K562 (cell line): ENCODE measurements around the gene PPAT. TPM values are rescaled to one million over a fixed set of nuclear protein-coding genes. Genes with fewer than 3 reads are reported as not detected.
A peak's percentile ranks its signal among the peaks of the same experiment; 100 is the strongest.

Experiments
- ATF3 ChIP-seq, 2 experiments: fragments of 450-650 bp in 1 of 2; sonication (generic) in 1 of 2; formaldehyde crosslinking in 1 of 2; IDR thresholded peaks in 1 of 2; conservative IDR thresholded peaks in 1 of 2; 2 replicates each; pipeline versions ENCODE4 v1.6.1 to v1.8.1; 2016 to 2023; ENCODE audit warnings: mild to moderate bottlenecking in 2 of 2, moderate library complexity in 2 of 2, inconsistent platforms in 1 of 2, missing genetic modification reagents in 1 of 2
- BACH1 ChIP-seq: fragments of 200-800 bp; sonication (Bioruptor generic); IDR thresholded peaks from 2 replicates; pipeline ENCODE4 v1.6.1; 2016; ENCODE audit warnings: missing genetic modification characterization, missing compliant biosample characterization
- CBX8 ChIP-seq: fragments of 200-600 bp; sonication (generic); IDR thresholded peaks from 2 replicates; pipeline ENCODE4 v1.6.1; 2012; ENCODE audit warnings: borderline replicate concordance, mixed run types, low read depth, mild to moderate bottlenecking, moderate library complexity, mixed read lengths, low read length, control low read depth, inconsistent platforms; ENCODE audit not compliant: poor library complexity, severe bottlenecking; ENCODE audit errors: extremely low read depth
- ESRRB ChIP-seq: fragments of 250-450 bp; sonication (Bioruptor Pico); IDR thresholded peaks from 2 replicates; pipeline ENCODE4 v1.5.0; 2020; ENCODE audit warnings: mild to moderate bottlenecking, moderate library complexity, borderline replicate concordance
- ILK ChIP-seq: fragments of 450-650 bp; IDR thresholded peaks from 2 replicates; pipeline ENCODE4 v1.6.1; 2016; ENCODE audit warnings: missing genetic modification characterization, low read depth, mild to moderate bottlenecking, missing compliant biosample characterization, moderate library complexity, borderline replicate concordance
- KDM1A ChIP-seq, 2 experiments: fragments of 450-650 bp; IDR thresholded peaks; 2 replicates each; pipeline ENCODE4 v1.6.1; 2016; ENCODE audit warnings: mild to moderate bottlenecking in 2 of 2
- MECOM ChIP-seq: fragments of 250-450 bp; sonication (Bioruptor Pico); IDR thresholded peaks from 2 replicates; pipeline ENCODE4 v1.8.0; 2022; ENCODE audit warnings: inconsistent platforms
- MYBL2 ChIP-seq, 2 experiments: fragments of 450-650 bp in 1 of 2; sonication (generic) in 1 of 2; formaldehyde crosslinking in 1 of 2; IDR thresholded peaks; 2 replicates each; pipeline versions ENCODE4 v1.6.1 to v1.8.1; 2017 to 2022; ENCODE audit warnings: borderline replicate concordance in 1 of 2, inconsistent platforms in 1 of 2, low read depth in 1 of 2, mild to moderate bottlenecking in 1 of 2, missing genetic modification reagents in 1 of 2, moderate library complexity in 1 of 2
- NCOA4 ChIP-seq: fragments of 450-650 bp; IDR thresholded peaks from 2 replicates; pipeline ENCODE4 v1.6.1; 2018; ENCODE audit warnings: mild to moderate bottlenecking; ENCODE audit not compliant: partially characterized antibody
- NR2C2 ChIP-seq, 2 experiments: fragments of 200-800 bp in 1 of 2; sonication (Bioruptor generic) in 1 of 2; sonication (generic) in 1 of 2; formaldehyde crosslinking in 1 of 2; IDR thresholded peaks; 2 replicates each; pipeline versions ENCODE4 v1.6.1 to v1.8.0; 2016 to 2022; ENCODE audit warnings: mild to moderate bottlenecking in 1 of 2, missing compliant biosample characterization in 1 of 2, missing genetic modification characterization in 1 of 2, missing genetic modification reagents in 1 of 2
- PKNOX1 ChIP-seq: fragments of 450-650 bp; IDR thresholded peaks from 2 replicates; pipeline ENCODE4 v1.6.1; 2016
- TAF15 ChIP-seq: fragments of 200-400 bp; formaldehyde crosslinking; IDR thresholded peaks from 2 replicates; pipeline ENCODE4 v1.6.1; 2017; ENCODE audit warnings: mild to moderate bottlenecking, low read depth, low read length, moderate library complexity
- ZC3H8 ChIP-seq: fragments of 450-650 bp; IDR thresholded peaks from 2 replicates; pipeline ENCODE4 v1.6.1; 2017
- ZNF174 ChIP-seq: fragments of 250-450 bp; sonication (Bioruptor Pico); IDR thresholded peaks from 2 replicates; pipeline ENCODE4 v1.4.0; 2020; ENCODE audit warnings: mild to moderate bottlenecking
- ZNF316 ChIP-seq: fragments of 450-650 bp; IDR thresholded peaks from 2 replicates; pipeline ENCODE4 v1.6.1; 2016
- ZNF431 ChIP-seq: sonication (generic); formaldehyde crosslinking; IDR thresholded peaks from 2 replicates; pipeline ENCODE4 v1.8.0; 2022; ENCODE audit warnings: mild to moderate bottlenecking, missing genetic modification reagents
- polyA plus RNA-seq, 8 experiments: library from polyadenylated mRNA; depleted of rRNA in 4 of 8; stranded (reverse) in 5 of 8; unstranded in 3 of 8; fragments of >200 nt; fragmentation: Nextera tagmentation in 2 of 8; fragmentation: Illumina TruSeq in 1 of 8; extraction: Ambion mirVana in 2 of 8; extraction: Trizol in 1 of 8; gene quantifications; 2 replicates each; pipeline versions ENCODE4 v1.2.1 to v1.2.3, GENCODE V29; 2011 to 2014; ENCODE audit warnings: inconsistent platforms in 1 of 8, missing spikeins in 1 of 8
- total RNA-seq, 7 experiments: library from RNA; depleted of rRNA in 6 of 7; stranded (reverse); fragments of >200 nt in 6 of 7; fragmentation: Illumina TruSeq in 2 of 7; extraction: Trizol in 2 of 7; gene quantifications; 2 replicates each; pipeline versions ENCODE4 v1.2.1 to v1.2.3, GENCODE V29; 2011 to 2021; ENCODE audit warnings: low replicate concordance in 1 of 7

Gene PPAT
- total and polyA plus RNA-seq, 9 of the 15 experiments (the other 6 are each of a cell fraction or from before 2014, with no cell fraction given), result 36.2 to 75.8 (median 55.5) TPM

GRCh38 chr4:56410247-56411062, 25.0 kb downstream of the PPAT start (continued):
- TF ChIP-seq ATF3 (IDR thresholded peaks at IDR 0.05) (peak; percentile 51; the same call in 1 of the 2 replicates), ATF3 (CRISPR knock-in tag; conservative IDR thresholded peaks at IDR 0.05) (no peak), ZNF316 (0 out of 2 replicates have a peak, but pooled peaks have one; percentile 17), ILK (tag) (no peak), ESRRB (CRISPR knock-in tag) (no peak), NR2C2 (CRISPR knock-in tag; IDR thresholded peaks at IDR 0.05) (no peak), NR2C2 (tag; IDR thresholded peaks at IDR 0.05) (peak; percentile 87), CBX8 (no peak), NCOA4 (no peak), KDM1A (IDR thresholded peaks at IDR 0.05) (no peak), TAF15 (no peak), ZNF174 (CRISPR knock-in tag) (no peak), ZC3H8 (no peak), MECOM (CRISPR knock-in tag) (no peak), ZNF431 (CRISPR knock-in tag) (no peak), PKNOX1 (peak; percentile 51), MYBL2 (IDR thresholded peaks at IDR 0.05; ENCODE audit: low read depth) (no peak), MYBL2 (CRISPR knock-in tag; IDR thresholded peaks at IDR 0.05; ENCODE audit: borderline replicate concordance) (no peak), BACH1 (no peak)
